ENCODE data around the gene SOWAHA.
"Not testable (repeated sequence)": the region's sequence is repeated elsewhere in the genome, so short reads cannot be mapped to it uniquely, and the experiment has no call there.

SOWAHA gene

DNA sequence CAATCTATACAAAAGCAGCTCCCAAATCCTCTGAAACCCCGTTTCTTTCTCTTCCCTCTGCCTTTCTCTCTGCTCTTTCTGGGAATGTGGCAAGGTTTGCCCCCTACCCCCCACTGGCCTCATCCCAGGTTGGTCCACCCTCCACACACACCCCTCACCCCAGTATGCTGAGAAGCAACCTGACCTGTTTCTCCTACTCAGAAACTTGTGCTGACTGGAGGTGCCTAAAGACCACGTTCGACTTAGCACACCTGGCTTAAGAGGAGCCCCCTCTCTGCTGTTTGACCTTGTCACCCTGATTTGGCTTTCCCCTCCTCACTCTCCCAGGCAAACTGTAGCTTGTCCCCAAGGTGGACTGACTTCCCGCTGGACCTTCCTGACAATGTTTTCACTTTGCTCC, 35.0 kb upstream of the SOWAHA start:
- DNase-seq = no peak

- no peak for DNase-seq
Observed at GRCh38 chr5:132778856-132779255, 34.2 kb upstream of the SOWAHA start.

DNA sequence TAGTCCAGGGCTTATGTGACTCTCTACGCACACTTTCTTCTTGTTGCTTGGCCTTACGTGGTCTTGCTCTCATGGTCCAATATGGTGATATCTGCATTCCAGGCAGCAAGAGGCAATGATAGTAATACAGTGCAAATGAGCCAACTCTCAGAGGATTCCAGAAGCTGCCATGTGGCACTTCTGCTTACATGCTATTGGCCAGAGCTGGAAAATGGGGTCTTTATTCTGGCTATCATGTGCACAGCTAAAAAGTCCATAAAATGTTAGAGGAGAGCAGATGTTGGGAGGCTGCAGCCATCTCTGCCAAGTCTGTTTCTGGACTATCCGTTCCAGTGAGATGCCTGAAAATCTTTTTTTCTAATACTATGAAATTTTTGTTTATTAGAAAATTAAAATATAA, 33.1 kb upstream of the SOWAHA start:
- DNase-seq = no peak

DNA sequence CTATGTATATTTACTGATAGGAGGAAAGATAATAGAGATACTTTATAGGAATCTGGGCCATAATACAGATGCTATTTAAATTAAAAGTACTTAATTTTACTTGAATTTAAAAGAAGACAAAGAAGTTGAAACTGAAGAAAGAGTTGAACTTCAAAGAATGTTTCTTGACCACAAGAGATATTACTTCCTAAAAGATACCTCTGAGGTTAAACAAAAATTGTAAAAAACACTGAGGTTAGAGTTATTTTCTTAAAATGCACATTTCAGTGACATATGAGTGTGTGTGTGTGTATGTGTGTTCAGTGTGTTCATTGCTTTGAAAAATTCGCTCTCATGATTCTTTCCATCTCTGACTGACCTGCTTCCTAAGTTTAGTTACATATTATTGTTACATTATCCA, 32.5 kb upstream of the SOWAHA start:
- DNase-seq = no peak

GRCh38 chr5:132781029-132781428, 32.1 kb upstream of the SOWAHA start:
- no peak for DNase-seq

- DNase-seq = no peak
Observed at GRCh38 chr5:132782101-132782500, 31.0 kb upstream of the SOWAHA start.

DNA sequence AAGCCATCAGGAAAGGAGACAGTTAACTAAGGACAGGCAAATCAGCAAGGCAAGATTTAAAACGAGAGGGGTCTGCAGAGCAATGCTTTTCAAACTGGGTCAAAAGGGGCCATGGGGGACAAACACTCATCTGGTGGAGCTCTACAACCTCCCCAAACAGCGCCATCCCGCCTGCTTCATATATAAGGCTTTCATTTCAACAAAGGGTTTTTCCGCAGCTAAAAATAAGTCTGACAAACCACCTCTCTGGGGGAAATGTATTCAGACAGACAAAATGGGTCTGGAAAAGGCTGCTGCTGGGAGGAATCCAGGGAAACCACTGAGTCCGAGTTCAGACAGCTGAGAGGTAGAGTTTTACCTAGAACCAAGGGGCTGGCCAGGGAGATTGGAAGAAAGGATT, 27.7 kb upstream of the SOWAHA start:
- no peak for DNase-seq

DNA sequence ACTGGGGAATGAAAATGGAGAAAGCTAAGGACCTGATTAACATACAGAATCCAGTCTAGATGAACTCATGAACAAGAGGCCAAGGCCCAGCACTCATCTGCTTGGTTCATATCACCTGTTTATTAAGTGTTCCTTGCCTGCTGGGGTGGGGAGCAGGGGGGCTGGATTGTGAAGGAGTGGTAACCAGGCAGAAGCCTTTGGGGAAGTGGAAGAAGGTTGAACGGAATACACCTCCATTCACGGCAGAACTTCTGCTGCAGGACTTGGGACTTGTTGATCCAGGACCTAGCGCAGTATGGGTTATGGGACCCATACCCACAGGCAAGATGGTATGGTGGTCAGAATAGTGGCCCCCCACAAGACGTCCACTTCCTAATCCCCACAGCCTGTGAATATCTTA, 27.2 kb upstream of the SOWAHA start:
- DNase-seq = no peak

DNA sequence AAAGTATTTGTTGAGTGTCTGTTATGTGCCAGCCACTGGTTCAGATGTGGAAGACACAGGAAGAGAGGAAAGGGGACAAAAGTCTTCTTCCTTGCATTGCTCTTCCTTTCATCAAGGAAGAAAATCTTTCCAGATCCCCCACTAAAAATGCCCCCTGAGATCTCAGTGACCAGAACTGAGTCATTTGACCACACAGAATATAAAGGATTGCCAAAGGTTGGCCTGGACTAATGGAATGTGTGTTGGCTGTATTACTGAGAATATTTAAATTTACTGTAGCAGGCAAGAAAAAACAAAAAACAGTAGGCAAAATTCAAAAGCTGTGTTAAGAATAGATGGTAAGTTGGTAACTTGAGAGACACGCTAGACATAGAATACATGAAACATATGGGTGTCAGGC, 26.0 kb upstream of the SOWAHA start:
- no peak for DNase-seq

GRCh38 chr5:132788508-132788907, 24.6 kb upstream of the SOWAHA start:
- DNase-seq = no peak

- no peak for DNase-seq
Observed at GRCh38 chr5:132788990-132789886, 23.9 kb upstream of the SOWAHA start.

GRCh38 chr5:132790201-132790865, 22.8 kb upstream of the SOWAHA start:
- DNase-seq = no peak

GRCh38 chr5:132791026-132791425, 22.1 kb upstream of the SOWAHA start:
- no peak for DNase-seq

- DNase-seq = no peak
Observed at GRCh38 chr5:132797651-132798050, 15.5 kb upstream of the SOWAHA start.

- DNase-seq = no peak
Observed at GRCh38 chr5:132799392-132799791, 13.7 kb upstream of the SOWAHA start.

DNA sequence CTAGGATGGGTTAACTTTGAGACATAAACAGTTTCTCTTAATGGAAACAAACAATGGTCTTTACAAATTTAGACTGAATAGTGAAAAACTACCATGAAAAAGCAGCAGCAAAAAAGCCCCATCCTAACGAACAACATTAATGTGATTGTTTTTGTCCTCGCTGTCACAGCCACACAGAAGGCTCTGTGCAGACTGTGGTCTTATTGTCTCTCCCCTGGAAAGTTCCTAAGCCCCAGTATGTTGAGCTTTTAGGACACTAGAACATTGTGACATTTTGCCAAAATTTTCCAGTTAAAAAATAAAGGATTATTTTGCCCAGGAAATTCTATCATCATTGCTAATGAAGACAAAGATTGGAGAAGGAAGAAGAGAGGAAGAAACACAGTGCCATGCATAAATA, 12.6 kb upstream of the SOWAHA start:
- no peak for DNase-seq

GRCh38 chr5:132802044-132802684, 10.9 kb upstream of the SOWAHA start:
- DNase-seq = no peak

DNA sequence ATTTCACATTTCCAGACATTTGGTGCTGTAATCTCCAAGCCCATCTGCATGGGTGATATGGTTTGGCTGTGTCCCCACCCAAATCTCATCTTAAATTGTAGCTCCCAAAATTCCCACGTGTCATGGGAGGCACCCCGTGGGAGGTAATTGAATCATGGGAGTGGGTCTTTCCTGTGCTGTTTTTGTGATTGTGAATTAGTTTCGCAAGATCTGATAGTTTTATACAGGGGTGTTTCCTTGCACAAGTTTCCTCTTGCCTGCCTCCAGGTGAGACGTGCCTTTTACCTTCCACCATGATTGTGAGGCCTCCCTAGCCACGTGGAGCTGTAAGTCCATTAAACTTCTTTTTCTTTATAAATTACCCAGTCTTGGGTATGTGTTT, 10.4 kb upstream of the SOWAHA start:
- not testable (repeated sequence) for DNase-seq

- not testable (repeated sequence) for DNase-seq
Observed at GRCh38 chr5:132804219-132804618, 8.9 kb upstream of the SOWAHA start.

DNA sequence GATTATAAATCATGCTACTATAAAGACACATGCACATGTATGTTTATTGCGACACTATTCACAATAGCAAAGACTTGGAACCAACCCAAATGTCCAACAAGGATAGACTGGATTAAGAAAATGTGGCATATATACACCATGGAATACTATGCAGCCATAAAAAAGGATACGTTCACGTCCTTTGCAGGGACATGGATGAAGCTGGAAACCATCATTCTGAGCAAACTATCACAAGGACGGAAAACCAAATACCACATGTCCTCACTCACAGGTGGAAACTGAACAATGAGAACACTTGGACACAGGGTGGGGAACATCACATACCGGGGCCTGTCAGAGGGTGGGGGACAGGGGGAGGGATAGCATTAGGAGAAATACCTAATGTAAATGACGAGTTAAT, 7.2 kb upstream of the SOWAHA start:
- not testable (repeated sequence) for DNase-seq

DNA sequence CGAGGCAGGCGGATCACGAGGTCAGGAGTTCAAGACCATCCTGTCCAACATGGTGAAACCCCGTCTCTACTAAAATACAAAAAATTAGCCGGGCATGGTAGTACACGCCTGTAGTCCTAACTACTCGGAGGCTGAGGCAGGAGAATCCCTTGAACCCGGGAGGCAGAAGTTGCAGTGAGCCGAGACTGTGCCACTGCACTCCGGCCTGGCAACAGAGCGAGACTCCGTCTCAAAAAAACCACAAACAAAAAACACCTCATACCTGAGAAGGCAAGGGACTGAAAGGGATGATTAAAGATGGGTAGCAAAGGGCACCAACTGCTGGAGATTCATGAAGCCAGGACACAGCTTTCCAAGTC, 6.3 kb upstream of the SOWAHA start:
- DNase-seq = not testable (repeated sequence)

GRCh38 chr5:132807163-132807838, 5.8 kb upstream of the SOWAHA start:
- DNase-seq = no peak

DNA sequence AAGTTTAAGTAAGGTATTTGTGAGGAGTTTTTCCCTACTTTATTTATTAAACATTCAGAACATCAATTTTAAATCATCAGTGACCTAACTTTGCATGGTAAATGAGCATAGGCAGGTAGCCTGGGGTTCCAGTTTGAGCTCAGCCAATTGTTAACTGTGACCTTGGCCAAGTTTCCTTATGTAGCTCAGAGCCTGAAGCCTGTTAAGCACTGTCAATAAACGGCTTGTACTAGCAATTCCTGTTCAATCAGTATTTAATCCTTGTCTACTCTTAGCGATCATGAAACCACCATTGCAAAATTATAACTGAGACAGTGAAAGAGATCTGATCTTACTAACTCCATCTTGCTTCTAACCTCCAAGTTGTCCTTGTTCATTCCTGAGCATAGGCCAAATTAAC, 4.7 kb upstream of the SOWAHA start:
- no peak for DNase-seq

Data from effector CD8-positive, alpha-beta T cell (primary cell).